ENCODE results near the gene FMN1.

DNA sequence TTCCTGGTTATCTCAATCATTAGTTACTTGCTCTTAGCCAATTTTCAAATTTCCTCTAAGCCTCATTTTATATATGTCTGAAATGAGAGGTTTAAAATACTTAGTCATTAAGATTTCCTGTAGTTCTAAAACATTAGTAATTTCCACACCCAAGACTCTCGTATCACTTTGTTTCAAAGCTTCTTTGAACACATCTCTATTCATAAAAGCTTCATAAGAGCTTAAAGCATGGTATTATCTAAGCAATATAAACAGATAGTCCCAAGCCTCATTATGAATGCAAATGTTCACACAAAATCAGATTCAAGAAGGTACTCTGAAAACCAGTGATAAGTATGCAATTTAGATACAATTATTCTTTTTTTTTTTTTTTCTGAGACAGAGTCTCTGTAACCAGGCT, 217.0 kb downstream of the FMN1 start:
- TF ChIP-seq, protein P1, sequence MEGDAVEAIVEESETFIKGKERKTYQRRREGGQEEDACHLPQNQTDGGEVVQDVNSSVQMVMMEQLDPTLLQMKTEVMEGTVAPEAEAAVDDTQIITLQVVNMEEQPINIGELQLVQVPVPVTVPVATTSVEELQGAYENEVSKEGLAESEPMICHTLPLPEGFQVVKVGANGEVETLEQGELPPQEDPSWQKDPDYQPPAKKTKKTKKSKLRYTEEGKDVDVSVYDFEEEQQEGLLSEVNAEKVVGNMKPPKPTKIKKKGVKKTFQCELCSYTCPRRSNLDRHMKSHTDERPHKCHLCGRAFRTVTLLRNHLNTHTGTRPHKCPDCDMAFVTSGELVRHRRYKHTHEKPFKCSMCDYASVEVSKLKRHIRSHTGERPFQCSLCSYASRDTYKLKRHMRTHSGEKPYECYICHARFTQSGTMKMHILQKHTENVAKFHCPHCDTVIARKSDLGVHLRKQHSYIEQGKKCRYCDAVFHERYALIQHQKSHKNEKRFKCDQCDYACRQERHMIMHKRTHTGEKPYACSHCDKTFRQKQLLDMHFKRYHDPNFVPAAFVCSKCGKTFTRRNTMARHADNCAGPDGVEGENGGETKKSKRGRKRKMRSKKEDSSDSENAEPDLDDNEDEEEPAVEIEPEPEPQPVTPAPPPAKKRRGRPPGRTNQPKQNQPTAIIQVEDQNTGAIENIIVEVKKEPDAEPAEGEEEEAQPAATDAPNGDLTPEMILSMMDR (IDR thresholded peaks at IDR 0.05): no peak
- TF ChIP-seq POLR2A (IDR thresholded peaks at IDR 0.05) (no peak), POLR2AphosphoS5 (IDR thresholded peaks at IDR 0.05; ENCODE audit: insufficient read depth in 1 of 2, low read depth in 1 of 2) (no peak)

Data from vagina (tissue), 2 donors.